Kidney glomerular epithelial cell (primary cell): Measurements from ENCODE around the gene ARHGAP20.

Experiments
- DNase-seq: peaks from one replicate; lab custom pipeline; 2025; lab: John Stamatoyannopoulos, UW

ARHGAP20 gene

GRCh38 chr11:110606415-110606814 lies 105.8 kb downstream of the ARHGAP20 start:
- no peak for DNase-seq

- no peak for DNase-seq
Measured at GRCh38 chr11:110601936-110602335, 110.3 kb downstream of the ARHGAP20 start.

- DNase-seq = no peak
Measured at GRCh38 chr11:110600322-110600721, 111.9 kb downstream of the ARHGAP20 start.

- DNase-seq = no peak
Measured at GRCh38 chr11:110599207-110599606, 113.0 kb downstream of the ARHGAP20 start.

GRCh38 chr11:110598725-110599124 lies 113.5 kb downstream of the ARHGAP20 start:
- DNase-seq = no peak

GRCh38 chr11:110587972-110588371 lies 124.3 kb downstream of the ARHGAP20 start:
- DNase-seq = no peak

- DNase-seq = no peak
Measured at GRCh38 chr11:110587129-110587528, 125.1 kb downstream of the ARHGAP20 start.

- DNase-seq = no peak
Measured at GRCh38 chr11:110584150-110584549, 128.1 kb downstream of the ARHGAP20 start.

GRCh38 chr11:110582728-110583432 lies 129.4 kb downstream of the ARHGAP20 start:
- DNase-seq = no peak

- no peak for DNase-seq
Measured at GRCh38 chr11:110580571-110580970, 131.7 kb downstream of the ARHGAP20 start.

GRCh38 chr11:110573411-110573810 lies 138.8 kb downstream of the ARHGAP20 start:
- DNase-seq = no peak

GRCh38 chr11:110571081-110571720 lies 141.0 kb downstream of the ARHGAP20 start:
- no peak for DNase-seq

GRCh38 chr11:110566577-110566976 lies 145.7 kb downstream of the ARHGAP20 start:
- no peak for DNase-seq

GRCh38 chr11:110565357-110566336 lies 146.6 kb downstream of the ARHGAP20 start:
- DNase-seq = no peak

- DNase-seq = no peak
Measured at GRCh38 chr11:110564676-110565356, 147.4 kb downstream of the ARHGAP20 start.

GRCh38 chr11:110544779-110545178 lies 167.5 kb downstream of the ARHGAP20 start:
- DNase-seq = no peak

GRCh38 chr11:110538154-110538553 lies 174.1 kb downstream of the ARHGAP20 start:
- no peak for DNase-seq

- DNase-seq = no peak
Measured at GRCh38 chr11:110530900-110531741, 181.1 kb downstream of the ARHGAP20 start.

GRCh38 chr11:110529043-110529442 lies 183.2 kb downstream of the ARHGAP20 start:
- no peak for DNase-seq

- no peak for DNase-seq
Measured at GRCh38 chr11:110527146-110527545, 185.1 kb downstream of the ARHGAP20 start.
